ENCODE results near the gene SNCB. TPM values are rescaled to one million over a fixed set of nuclear protein-coding genes. Genes with fewer than 3 reads are reported as not detected.

The SNCB gene
- total RNA-seq, 2 donors from 2014 or later = 0.22 to 1.8 TPM

DNA sequence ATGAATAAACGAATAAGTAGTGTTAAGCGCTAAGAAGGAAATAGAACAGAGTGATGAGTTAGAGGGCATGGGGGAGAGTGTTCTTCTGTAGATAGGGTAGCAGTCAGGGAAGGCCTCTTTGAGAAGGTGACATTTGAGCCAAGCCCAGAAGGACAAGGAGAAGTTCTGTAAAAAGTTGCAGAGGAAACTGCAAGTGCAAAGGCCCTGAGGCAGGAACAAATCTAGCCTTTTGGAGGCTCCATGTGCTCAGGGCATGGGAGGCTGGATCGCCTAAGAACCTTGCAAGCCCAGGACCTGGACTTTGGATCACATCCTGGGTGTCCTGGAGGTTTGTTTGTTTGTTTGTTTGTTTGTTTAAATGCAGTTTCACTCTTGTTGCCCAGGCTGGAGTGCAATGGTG, 8.1 kb upstream of the SNCB start:
- no peaks in the 10 kb centered on the region for H3K36me3 Mint-ChIP-seq (ENCODE audit: low read depth)
- H3K4me3 Mint-ChIP-seq = no peak overlapping the region
- Histone ChIP-seq H3K9ac (ENCODE audit: extremely low read depth, low read length, poor library complexity, severe bottlenecking) (no peak overlapping the region), H3K36me3 (ENCODE audit: control insufficient read depth, insufficient read depth, low read length) (no peaks in the 10 kb centered on the region), H3K27me3 (ENCODE audit: control insufficient read depth, insufficient read depth, low read length, poor library complexity, severe bottlenecking) (peaks cover 4% of the 10 kb centered on the region), H3K4me1 (ENCODE audit: control insufficient read depth, insufficient read depth, low read length) (no peaks in the 10 kb centered on the region), H3K4me3 (ENCODE audit: low read length) (no peak overlapping the region), H3K9me3 (ENCODE audit: control insufficient read depth, low read length) (no peaks in the 10 kb centered on the region), H3K27ac (ENCODE audit: low read depth, low read length) (no peak overlapping the region)
- no peak overlapping the region for H3K27ac Mint-ChIP-seq
- TF ChIP-seq, protein P1, sequence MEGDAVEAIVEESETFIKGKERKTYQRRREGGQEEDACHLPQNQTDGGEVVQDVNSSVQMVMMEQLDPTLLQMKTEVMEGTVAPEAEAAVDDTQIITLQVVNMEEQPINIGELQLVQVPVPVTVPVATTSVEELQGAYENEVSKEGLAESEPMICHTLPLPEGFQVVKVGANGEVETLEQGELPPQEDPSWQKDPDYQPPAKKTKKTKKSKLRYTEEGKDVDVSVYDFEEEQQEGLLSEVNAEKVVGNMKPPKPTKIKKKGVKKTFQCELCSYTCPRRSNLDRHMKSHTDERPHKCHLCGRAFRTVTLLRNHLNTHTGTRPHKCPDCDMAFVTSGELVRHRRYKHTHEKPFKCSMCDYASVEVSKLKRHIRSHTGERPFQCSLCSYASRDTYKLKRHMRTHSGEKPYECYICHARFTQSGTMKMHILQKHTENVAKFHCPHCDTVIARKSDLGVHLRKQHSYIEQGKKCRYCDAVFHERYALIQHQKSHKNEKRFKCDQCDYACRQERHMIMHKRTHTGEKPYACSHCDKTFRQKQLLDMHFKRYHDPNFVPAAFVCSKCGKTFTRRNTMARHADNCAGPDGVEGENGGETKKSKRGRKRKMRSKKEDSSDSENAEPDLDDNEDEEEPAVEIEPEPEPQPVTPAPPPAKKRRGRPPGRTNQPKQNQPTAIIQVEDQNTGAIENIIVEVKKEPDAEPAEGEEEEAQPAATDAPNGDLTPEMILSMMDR (conservative IDR thresholded peaks at IDR 0.05) = no peak
- peaks cover 17% of the 10 kb centered on the region for H3K4me1 Mint-ChIP-seq
- 88 to 92% methylated on average over 2 to 3 of the region's 3 CpGs for WGBS, 2 experiments (ENCODE audit: insufficient coverage in 1 of 2, insufficient read length in 1 of 2)
- H3K27me3 Mint-ChIP-seq (ENCODE audit: insufficient read depth) = peaks cover 33% of the 10 kb centered on the region
- DNase-seq = no peak
- no peaks in the 10 kb centered on the region for H3K9me3 Mint-ChIP-seq

DNA sequence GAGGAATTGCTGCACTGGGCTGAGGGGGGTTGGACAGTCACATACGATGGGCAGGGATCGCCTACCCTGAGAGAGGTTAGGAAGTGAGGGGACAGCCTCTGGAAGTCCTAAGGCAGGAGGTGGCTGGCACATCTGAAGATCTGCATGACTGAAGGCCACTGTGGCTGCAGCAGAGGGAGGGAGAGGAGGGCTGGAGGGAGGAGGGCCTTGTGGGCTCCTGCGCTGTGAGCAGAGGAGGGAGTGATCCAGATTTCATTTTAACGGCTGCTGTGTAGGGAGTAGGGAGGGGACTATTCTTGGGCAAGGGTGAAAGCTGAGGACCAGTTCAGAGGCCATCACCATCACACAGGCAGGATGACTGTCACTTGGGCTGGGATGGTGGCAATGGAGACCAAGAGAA, 7.2 kb upstream of the SNCB start:
- Histone ChIP-seq H3K36me3 (ENCODE audit: control insufficient read depth, insufficient read depth, low read length) (no peaks in the 10 kb centered on the region), H3K9ac (ENCODE audit: extremely low read depth, low read length, poor library complexity, severe bottlenecking) (no peak overlapping the region), H3K9me3 (ENCODE audit: control insufficient read depth, low read length) (no peaks in the 10 kb centered on the region), H3K4me1 (ENCODE audit: control insufficient read depth, insufficient read depth, low read length) (no peaks in the 10 kb centered on the region), H3K4me3 (ENCODE audit: low read length) (no peak overlapping the region), H3K27me3 (ENCODE audit: control insufficient read depth, insufficient read depth, low read length, poor library complexity, severe bottlenecking) (peaks cover 4% of the 10 kb centered on the region), H3K27ac (ENCODE audit: low read depth, low read length) (no peak overlapping the region)
- DNase-seq = peak; percentile 57
- H3K4me3 Mint-ChIP-seq = no peak overlapping the region
- TF ChIP-seq, protein P1 (conservative IDR thresholded peaks at IDR 0.05) = no peak
- no peak overlapping the region for H3K27ac Mint-ChIP-seq
- H3K27me3 Mint-ChIP-seq (ENCODE audit: insufficient read depth) = peaks cover 41% of the 10 kb centered on the region
- no peaks in the 10 kb centered on the region for H3K9me3 Mint-ChIP-seq
- peaks cover 14% of the 10 kb centered on the region for H3K4me1 Mint-ChIP-seq
- H3K36me3 Mint-ChIP-seq (ENCODE audit: low read depth) = no peaks in the 10 kb centered on the region
- WGBS, 2 experiments (ENCODE audit: insufficient coverage in 1 of 2, insufficient read length in 1 of 2) = 50 to 74% methylated on average over 2 to 4 of the region's 4 CpGs

DNA sequence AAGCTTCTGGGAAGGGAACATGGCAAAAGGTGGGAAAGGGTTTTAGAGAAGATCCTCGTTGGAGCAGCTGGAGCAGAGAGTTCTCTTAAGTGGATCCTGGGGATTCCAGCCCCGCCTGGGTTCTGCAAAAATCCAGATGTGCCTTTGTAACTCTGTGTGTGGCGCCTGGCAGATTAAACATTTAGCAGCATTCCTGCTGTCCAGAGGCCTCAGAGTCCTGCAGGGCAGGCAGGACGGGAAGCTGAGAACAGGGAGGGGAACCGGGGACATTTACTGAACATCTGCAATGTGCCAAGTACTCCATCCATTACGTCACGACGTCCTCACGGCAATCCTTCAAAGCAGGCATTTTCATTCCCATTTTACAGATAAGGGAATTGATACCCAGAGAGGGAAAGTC, 6.1 kb upstream of the SNCB start:
- H3K36me3 ChIP-seq (ENCODE audit: control insufficient read depth, insufficient read depth, low read length) = no peaks in the 10 kb centered on the region
- no peaks in the 10 kb centered on the region for H3K9me3 ChIP-seq (ENCODE audit: control insufficient read depth, low read length)
- no peaks in the 10 kb centered on the region for H3K4me1 ChIP-seq (ENCODE audit: control insufficient read depth, insufficient read depth, low read length)
- 80 to 81% methylated on average over 9 of the region's 9 CpGs for WGBS, 2 experiments (ENCODE audit: insufficient coverage in 1 of 2, insufficient read length in 1 of 2)
- TF ChIP-seq, protein P1 (conservative IDR thresholded peaks at IDR 0.05) = no peak
- Mint-ChIP-seq H3K27ac (no peak overlapping the region), H3K36me3 (ENCODE audit: low read depth) (no peaks in the 10 kb centered on the region), H3K9me3 (no peaks in the 10 kb centered on the region), H3K4me3 (no peak overlapping the region), H3K27me3 (ENCODE audit: insufficient read depth) (peaks cover 50% of the 10 kb centered on the region), H3K4me1 (peaks cover 12% of the 10 kb centered on the region)
- H3K27ac ChIP-seq (ENCODE audit: low read depth, low read length) = no peak overlapping the region
- peaks cover 10% of the 10 kb centered on the region for H3K27me3 ChIP-seq (ENCODE audit: control insufficient read depth, insufficient read depth, low read length, poor library complexity, severe bottlenecking)
- DNase-seq = no peak
- H3K9ac ChIP-seq (ENCODE audit: extremely low read depth, low read length, poor library complexity, severe bottlenecking) = no peak overlapping the region
- no peak overlapping the region for H3K4me3 ChIP-seq (ENCODE audit: low read length)
